HG02588 (cell line): ENCODE data around the gene TBC1D7.

ENCODE experiments used
- ATAC-seq: cut with Tn5 transposase; IDR thresholded peaks from one replicate; pipeline ENCODE4 v1.9.1; 2021; ENCODE audit warnings: mild to moderate bottlenecking, moderate library complexity; ENCODE audit not compliant: unreplicated experiment

TBC1D7 gene

DNA sequence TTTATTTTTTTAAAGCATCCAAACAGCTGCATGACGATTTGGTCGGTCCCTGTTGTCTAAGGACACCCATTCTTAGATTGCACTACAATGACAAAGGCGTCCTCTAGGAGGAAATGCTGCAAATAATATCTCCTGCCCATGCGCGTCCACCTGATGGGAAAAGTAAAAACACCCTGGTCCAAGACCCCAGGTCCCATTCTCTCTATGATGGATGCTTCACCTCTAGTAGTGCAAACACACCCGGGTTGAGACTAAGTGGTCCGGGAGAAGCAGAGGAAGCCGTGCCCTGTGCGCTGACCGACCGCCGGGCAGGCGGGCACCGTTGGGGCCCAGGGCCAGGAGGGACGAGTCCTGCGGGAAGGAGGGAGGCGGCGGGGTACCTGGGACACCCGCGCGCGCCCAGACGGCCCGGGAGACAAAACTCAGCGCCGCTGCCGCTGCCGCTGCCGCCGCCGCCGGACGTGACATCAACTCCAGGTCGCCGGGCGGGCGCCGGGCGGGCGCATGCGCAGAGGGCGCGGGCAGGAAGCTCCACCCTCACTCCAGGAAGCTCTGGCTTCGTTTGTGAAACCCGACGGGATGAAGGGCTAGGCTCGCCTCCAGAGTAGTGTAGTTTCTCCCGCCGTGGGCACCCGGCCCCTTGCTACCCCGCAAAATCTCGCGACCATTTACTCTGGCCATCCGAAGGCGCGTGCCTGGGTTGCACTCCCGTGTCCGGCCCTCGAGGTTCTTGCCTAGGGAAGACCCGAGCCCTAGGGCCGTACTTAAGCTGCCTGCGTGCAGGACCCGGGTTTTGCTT lies at the start of gene TBC1D7:
Gene TBC1D7 (minus strand): TSS at position 462 of the 799 bp plus-strand sequence. CDS start 1,639 bp downstream, outside the sequence.
- peak; percentile 88 for ATAC-seq

DNA sequence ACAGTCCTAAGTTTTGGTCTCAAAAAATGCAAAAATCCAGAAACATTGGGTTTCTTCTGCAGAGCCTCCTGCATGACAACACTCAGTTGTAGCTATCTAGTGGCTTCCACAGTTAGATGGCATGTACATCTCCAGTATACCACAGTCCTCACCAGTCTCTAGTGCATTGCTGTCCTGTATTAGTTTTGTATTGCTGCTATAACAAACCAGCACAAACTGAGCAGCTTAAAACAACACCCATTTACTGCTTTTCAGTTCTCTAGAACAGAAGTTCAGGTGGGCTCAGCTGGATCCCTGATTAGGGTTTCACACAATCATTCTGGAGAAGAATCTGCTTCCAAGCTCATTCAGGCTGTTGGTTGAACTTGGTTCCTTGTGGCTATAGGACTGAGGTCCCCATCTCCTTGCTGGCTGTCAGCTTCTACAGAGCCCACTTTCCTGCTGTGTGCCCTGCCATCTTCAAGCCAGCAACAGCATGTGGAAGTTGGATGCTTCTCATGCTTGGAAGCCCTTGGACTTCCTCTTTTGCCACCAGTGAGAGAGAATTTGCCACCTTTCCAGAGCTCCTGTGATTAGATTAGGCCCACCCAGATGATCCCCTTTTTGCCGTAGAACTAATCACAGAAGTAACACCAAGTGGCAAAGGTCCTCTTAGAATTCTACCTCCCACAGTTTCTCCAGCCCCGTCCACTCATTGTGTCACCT lies 48.9 kb upstream of the TBC1D7 start:
- ATAC-seq = no peak

DNA sequence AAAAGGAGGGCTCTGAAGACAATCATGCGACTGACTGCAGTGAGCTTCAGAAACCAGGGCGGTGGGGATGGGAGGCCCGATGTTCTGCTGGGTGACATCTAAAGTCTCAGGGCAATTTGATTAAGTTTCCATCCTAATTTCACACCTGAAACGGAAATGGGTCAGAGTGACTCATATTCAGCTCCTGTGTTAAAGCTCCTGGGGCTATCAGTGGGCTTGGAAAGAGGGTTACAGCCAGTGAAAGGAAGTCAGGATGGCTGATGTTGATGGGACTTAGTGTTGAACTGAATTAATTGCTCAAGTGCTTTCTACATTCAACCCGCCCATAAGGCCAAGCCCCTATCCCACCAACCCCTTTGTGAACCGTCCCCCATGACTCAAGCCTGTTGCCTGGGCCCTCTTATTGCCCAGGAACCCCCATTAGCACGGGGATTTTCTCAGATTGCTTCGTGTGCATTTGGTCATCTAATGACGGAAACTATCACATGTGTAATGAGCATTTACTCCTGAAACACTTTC lies 47.1 kb upstream of the TBC1D7 start:
- peak; percentile 70 for ATAC-seq

DNA sequence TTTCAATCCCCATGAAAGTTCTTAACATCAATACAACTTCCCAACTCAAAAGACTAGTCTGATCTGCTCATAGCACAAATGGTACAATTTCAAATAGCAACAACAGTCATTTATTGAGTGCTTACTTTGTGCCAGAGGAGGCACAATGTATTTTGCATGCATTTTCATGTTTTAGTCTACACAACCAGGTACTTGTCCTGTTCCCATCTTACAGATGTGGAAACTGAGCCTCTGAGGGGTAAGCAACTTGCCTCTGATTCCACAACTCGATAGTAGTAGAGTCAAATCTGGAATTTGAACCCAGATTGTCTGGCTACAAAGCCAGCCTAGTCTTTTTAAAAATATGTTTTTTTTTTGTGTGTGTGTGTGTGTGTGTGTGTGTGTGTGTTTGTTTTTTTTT lies 45.6 kb upstream of the TBC1D7 start:
- no peak for ATAC-seq

DNA sequence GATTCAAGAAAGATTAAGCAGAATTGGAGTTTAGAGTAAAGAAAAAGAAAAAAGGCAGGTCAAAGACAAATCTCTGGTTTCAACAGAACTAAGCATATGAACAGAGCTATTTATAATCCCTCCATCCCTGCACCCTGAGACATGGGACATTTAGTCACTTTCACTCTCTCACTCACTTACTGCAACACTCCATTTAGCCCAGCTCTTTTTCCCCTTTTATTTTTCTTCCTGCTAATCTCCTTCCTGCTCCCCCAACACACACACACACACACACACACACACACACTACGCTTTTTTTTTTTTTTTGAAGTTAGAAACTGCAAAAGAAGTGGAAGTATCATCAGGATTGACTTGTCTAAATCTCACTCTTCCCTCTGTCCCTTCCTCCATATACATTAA lies 45.1 kb upstream of the TBC1D7 start:
- ATAC-seq = no peak

DNA sequence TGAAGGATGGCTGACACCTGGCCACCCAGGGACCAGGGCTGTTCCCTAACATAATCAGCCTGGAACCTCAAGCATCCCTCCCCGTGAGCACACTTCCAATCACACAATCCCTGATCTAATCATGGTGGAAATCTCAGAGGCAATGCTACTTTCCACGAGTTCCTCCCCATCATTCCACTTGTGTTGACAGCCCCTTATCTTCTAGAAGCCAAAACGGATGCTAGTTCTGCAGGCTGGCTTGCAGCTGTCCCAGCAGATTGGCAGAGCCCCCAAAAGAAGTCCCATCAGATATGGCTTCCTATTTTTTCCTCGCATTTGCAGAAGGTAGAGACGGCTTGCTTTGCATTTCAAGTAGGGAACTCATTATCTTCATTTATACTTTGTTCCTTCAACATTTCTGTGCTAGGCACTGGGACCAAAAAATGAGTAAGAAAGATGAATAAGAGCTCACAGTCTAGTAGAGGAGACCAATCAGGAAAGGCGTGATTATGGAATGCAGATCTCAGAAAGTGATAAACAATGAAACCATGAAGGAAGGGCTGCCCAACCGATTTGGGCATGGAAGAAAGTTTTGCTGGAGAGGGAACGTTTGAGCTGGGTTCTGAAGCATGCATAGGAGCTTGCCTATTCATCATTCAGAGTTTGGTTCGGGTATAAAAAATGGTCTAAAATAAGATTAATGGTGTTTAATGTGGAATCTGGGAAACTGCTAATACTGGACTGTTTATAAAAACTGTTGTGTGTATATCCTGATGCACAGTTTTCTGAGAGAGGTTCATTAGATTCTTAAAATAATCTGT lies 44.6 kb upstream of the TBC1D7 start:
- no peak for ATAC-seq

DNA sequence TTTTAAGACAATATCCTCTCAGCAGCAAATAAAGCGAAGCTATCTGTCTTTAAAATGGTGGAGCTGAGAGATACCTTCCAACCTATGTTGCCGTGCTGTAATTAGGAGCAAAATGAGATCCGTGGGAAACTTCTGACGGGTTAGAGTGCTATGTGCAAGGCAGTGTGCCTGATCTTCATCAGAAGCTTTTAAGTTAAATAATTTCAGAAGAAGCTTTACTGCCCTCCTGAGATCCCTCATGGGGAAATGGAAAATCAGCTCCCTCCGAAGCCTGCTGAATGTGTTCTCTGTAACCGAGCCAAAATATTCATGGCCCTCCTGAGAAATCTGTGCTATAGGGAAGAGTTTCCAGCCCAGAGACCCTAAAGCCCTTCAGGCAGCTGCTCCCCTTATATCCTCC lies 43.7 kb upstream of the TBC1D7 start:
- no peak for ATAC-seq

DNA sequence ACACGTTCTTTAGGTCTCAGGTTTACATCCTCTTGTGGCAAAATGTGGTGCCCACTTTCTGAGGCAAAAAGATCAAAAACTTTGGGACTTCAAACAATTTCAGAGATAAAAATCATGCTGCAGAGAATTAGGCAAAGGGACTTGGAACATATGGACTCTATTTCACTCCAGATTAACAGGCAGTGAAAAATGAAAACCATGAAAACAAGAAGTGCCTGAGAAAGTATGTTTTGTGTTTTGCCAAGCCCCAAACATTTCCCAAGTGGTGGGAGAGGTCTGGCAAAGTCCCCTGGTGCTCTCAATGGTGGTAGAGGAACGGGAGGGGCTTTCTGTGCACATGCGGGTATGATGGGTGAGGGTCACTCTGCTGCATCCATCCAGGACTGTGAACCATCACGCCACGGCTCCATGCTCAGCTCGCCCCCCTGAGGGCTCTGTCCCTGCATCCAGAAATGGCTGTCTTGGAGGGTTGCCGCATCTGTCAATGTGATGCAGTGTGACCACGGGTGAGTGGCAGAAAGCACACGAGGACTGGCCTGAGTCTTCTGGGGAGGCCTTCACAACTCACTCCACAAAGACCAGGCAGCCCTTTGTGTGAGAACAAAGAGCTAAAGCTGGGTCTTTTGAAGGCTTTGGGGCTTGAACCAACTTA lies 43.2 kb upstream of the TBC1D7 start:
- ATAC-seq = no peak

DNA sequence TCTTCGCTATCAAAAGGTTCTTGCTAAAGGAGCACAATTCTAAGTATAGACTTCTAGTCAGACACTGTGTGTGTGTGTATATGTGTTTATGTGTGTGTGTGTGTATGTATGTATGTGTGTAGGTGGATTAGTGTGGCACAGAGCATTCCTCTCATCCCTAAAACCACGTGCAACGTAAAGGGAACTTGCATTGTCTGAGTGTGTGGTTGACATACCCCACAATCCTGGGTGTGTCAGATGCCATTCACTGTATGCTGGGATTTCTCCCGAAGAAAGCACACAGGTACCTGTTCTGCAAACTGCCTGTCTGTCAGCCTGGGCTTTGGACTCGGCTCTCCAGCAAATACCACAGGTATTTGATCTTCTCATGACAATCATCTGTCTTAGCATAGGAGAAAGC lies 42.3 kb upstream of the TBC1D7 start:
- ATAC-seq = no peak

DNA sequence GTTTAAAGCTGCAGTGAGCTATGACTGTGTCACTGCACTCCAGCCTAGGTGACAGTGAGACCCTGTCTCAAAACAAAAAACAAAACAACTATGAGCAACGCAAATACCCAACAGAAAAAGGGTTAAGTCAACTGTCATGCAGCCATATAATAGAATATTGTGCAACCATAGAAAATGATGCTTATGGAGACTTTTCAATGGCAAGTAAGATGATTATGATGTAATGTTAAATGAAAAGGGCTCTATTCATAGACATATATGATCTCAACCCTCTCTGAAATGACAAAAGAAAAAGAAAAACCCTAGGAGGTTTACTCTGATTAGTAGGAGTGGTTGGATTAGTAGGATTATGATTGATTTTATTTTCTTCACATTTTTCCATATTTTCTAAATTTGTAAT lies 41.3 kb upstream of the TBC1D7 start:
- no peak for ATAC-seq

DNA sequence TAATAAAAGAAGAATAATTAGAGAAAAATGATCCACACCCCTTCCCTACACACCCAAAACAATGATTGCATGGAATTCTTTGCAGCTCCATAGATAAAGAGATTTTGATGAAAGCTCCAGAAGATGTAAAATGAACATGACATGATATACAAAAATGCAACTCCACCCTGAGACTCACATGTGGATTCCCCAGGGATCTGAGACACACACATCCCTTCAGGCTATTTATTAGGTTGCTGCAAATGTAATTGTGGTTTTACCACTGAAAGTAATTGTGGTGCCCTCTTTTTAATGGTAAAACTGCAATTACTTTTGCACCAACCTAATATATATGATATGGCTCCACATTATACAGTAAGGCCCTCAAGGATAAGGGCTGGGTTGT lies 40.4 kb upstream of the TBC1D7 start:
- ATAC-seq = no peak

DNA sequence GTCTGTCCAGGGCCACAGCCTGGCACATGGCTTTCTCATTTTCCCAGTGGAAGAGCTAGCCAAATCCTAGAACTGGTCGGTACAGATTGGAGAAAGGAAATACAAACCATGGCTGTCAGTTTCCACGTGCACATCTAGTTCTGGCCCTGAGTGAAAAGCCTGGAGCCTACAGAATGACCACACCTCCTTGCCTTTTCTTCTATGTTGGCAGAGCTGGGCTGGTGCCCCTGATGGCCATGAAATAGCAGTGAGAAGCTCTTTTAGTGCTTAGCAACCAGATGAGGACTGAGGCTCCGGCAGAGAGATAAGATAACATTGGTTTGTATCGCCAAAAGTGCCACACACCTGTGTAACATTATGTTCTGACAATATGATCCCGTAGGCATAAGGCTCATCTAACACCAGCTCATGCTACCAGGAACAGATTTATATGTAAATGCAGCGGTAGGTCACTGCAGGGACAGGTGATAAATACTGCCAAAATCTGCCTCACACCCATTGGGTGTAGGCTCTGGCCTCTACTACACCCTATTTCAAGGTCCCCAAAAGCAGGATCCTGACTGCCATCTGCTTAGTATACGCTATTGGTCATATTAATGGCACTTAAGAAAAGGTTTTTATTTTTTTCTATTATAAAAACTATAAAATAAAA lies 39.9 kb upstream of the TBC1D7 start:
- ATAC-seq = no peak

DNA sequence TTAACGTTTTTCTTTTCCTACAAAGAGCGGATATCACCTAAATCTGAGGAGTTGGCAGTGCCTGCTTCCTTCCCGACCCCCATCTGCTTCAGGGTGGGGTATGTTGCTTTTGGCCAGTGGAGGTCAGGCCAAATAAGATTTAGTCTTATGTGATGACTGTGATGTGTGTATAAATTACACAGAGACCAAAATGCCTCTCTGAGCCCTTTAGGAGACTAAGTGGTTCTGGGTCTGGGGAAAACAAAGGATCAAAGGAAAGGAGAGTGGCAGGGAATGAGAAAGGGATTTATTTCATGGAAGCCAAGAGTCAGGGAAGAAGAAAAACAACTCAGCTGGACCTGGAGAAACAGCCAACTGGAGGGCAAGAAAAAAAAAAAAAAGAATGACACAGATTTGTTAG lies 39.1 kb upstream of the TBC1D7 start:
- no peak for ATAC-seq

DNA sequence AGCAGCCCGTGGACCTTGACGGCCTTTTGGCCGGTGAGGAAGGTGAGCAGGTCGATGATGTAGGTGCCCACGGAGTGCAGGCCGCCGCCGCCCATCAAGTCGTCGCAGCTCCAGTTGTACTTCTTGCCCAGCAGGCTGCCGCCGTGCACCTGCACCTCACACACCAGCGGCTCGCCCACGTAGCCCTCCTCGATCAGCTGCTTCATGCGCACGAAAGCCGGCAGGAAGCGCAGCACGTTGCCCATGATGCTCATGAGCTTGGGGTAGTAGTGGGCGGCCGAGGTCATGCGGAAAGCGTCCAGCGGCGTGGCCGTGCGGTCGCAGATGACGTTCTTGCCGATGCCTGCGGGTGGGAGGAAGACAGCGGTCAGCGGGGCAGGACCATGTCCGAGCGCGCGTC lies 37.0 kb upstream of the TBC1D7 start:
- no peak for ATAC-seq

DNA sequence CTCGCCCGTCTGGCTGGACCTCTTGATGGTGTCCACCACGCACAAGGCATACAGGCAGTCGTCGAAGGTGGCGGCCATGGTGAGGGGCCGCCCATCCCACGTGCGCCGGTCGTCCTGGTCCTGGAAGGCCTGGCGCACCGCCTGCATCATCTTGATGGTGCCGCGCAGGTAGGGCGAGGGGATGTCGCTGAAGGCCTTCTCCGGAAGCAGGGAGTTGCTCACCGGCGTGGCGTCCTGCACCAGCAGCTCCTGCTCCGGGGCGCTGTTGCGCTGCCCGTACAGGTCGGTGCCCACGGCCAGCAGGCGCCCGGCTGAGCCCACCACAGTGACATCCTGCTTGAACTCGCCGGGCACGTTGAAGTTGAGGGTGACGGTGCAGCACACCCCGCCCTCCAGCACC lies 36.5 kb upstream of the TBC1D7 start:
- no peak for ATAC-seq

DNA sequence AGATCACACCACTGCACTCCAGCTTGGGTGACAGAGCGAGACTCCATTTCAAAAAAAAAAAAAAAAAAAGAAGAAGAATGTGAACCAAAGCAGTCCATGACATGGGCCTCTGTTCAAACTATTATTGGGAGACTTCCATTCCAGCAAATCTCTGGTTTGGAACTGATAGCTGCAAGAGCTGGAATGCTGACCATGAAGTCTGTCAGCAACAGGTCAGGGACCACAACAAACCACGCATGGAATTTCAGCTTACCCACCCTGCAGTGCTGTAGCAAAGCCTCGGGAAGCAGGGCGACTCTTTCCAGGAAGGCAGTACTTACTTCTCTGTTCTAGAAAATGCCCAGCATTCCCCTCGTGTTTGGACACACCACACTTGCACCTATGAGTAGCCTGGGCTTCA lies 34.1 kb upstream of the TBC1D7 start:
- ATAC-seq = no peak

DNA sequence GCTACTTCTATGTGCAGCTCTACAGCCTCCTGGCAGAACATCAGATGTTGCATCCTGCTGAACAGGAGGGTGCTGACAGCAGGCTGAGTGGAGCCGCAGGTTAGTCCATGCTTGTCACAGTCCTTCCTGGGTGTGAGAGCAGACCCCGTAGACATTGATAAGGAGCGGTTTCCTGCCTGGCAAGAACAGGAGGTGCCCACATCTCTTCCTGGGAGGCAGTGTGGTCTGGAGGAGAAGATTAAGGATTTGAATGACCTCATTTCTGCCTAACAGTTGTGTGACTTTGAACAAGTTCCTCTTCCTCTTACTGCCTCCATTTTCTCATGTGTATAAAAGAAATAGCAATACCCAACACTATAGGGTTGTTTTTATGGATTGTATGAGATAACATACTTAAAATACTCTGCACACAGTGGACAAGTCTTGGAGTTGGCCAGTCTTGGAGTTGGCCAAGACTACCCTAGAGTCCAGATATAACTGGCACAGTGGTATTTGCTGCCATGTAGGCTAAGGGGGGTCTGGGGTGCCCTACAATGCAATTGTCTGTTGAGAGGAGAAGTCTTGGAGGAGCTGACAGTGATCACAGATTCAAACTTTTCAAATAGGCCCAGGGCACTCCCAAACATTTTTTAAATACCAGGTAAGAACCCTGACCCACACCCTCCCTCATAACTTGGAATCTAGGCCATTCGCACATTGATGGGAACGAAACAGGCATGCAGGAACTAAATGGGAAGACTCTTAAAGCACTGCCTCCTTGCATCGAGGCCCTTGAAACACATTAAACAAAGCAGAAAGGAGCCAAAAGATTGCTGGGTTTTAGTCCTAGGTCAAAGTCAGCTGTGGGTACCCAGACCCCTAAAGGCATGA lies 32.6 kb upstream of the TBC1D7 start:
- no peak for ATAC-seq

DNA sequence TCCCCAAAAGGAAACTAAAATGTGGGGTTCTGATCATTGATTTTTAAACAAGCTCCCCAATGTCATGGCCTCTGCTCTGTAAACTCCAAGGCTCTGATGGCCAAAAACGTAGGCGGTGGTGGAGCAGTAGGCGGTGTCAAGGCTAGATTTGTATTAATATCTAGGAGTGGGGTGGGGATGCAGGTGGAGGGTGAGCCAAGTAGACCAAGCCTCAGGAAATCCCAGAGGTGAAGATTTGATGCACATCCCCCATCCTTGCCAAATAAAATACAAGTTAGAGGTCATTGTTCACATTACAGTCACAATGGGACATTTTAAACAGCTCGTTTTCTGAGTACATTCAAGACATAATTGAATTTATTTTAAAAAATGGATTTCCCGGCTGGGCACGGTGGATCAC lies 30.9 kb upstream of the TBC1D7 start:
- ATAC-seq = no peak

DNA sequence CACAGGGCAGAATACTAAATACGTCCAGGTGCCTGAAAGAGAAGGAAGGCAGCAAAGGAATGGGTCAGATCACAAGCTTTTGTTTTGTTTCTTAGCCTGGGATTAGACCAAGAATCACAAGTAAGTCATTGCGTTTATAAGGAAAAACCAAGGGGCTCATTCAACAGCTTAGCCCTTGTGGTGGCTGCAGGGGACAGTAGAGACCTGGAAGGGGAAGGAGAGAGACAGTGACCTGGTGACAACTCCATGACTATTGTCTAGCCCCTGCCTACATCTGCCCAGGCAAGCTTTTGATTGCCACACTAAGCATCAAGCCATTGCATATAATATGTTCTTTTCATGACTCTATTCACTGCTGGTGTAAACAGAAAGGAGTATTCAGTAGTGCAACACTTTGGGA lies 30.2 kb upstream of the TBC1D7 start:
- no peak for ATAC-seq
